GM10847 (cell line): Measurements from ENCODE around the gene PDGFA.

Experiments used
- POLR2A ChIP-seq: IDR thresholded peaks from 2 replicates; pipeline ENCODE4 v1.6.1; 2011; ENCODE audit not compliant: insufficient read length; ENCODE audit errors: extremely low read depth

PDGFA gene

GRCh38 chr7:495761-496321, 23.8 kb downstream of the PDGFA start:
- TF ChIP-seq POLR2A: no peak

DNA sequence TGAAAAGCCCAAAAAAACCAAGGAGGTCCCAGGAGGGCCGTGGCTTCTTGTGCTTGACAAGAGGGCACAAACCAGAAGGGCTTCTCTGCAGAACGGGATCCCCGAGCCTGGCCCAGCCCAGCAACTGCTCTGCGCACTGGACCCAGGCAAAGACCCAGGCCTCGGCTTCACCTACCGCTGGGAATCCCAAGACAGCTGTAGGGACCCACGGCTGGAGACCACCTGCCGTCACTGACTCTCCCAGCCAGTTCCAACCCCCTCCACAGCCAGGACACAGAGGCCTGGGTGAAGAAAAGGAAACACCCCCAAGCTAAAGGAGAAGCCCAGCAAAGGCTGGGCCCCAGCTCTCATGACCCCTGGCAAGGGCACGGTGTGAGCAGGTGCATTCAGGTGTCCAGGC, 24.3 kb downstream of the PDGFA start:
- no peak for TF ChIP-seq POLR2A

- no peak for TF ChIP-seq POLR2A
Observed at GRCh38 chr7:494906-495305, 24.7 kb downstream of the PDGFA start.

GRCh38 chr7:494259-494687, 25.4 kb downstream of the PDGFA start:
- TF ChIP-seq POLR2A: no peak

GRCh38 chr7:493661-494251, 25.9 kb downstream of the PDGFA start:
- no peak for TF ChIP-seq POLR2A

- no peak for TF ChIP-seq POLR2A
Observed at GRCh38 chr7:492714-493065, 27.0 kb downstream of the PDGFA start.

DNA sequence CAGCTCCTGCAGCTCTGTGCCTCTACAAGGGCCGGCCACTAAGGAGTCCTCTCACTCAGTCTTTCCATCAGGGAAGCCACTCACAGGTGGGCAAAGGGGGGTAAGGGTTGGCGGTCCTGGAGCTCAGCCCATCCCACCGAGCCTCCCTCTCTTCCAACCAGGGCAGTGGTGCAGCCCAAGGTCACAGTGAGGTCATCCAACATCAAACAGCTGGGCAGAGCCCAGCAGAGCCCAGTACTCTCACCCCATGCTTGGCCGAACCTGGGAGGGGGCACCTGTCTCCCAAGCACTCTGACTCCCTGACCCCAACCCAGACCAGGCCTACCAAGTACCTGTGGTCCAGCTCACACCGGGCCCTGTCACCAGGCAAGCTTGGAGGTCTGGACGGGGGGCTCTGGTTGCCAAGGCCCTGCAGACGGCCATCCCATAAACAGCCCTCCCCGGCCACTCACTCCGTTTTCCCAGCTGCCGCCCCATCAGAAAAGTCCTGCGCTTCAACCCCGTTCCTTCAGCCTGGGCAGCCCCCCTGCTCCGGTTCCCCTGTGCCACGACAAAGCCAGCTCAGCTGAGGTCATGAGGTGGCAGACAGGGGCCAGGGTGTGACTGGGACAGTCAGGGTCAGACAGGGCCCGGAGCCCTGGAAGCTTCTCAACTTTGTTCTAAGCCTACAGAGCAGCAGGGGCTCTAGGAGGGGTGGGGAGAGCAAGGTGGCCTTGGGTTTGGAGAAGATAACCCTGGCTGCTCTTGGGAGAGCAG, 27.5 kb downstream of the PDGFA start:
- no peak for TF ChIP-seq POLR2A

DNA sequence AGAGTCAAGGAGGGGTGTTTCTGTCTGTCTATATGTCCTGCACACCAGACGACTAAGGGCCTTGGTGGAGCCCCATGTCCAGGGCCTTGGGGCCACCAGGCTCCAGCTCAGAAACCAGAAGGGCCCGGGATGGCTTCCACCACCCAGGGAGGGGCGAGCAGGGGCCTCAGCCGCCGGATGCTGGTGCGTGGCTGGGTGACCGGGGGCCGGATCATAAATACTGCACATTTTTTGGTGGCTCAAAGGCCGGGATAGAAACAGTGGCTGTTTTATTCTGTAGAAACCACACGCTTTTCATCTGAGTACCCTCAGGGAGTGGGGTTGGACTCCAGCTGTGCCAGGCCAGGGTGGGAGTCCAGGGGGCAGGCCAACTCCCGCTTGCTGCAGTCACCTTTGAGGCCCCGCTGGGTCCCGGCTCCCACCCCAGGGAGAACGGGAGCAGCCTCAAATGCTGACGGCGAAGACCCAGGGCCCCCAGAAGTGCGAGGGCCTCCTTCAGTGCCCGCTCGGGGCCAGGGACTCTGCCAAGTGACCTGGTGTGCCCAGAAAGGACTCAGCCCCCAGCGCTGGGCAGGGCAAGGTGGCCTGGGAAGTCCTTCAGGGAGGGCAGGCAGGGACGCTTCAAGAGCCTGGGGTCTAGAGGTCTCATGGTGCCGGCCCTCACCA, 28.2 kb downstream of the PDGFA start:
- no peak for TF ChIP-seq POLR2A

- TF ChIP-seq POLR2A: no peak
Observed at GRCh38 chr7:490461-491291, 29.0 kb downstream of the PDGFA start.

GRCh38 chr7:489876-490275, 29.8 kb downstream of the PDGFA start:
- TF ChIP-seq POLR2A: no peak

- TF ChIP-seq POLR2A: no peak
Observed at GRCh38 chr7:486216-486743, 33.4 kb downstream of the PDGFA start.

GRCh38 chr7:485188-486081, 34.2 kb downstream of the PDGFA start:
- no peak for TF ChIP-seq POLR2A

- no peak for TF ChIP-seq POLR2A
Observed at GRCh38 chr7:484356-485101, 35.1 kb downstream of the PDGFA start.
